Neural progenitor cell (in vitro differentiated cells): Measurements from ENCODE around the gene MICALL2.

Experiments used
- CTCF ChIP-seq: fragments of 200-600 bp; sonication (generic); IDR thresholded peaks from 2 replicates; pipeline ENCODE4 v1.5.1; 2017; ENCODE audit warnings: antibody characterized with exemption, mild to moderate bottlenecking
- EZH2 ChIP-seq: fragments of 200-600 bp; sonication (generic); IDR thresholded peaks from 2 replicates; pipeline ENCODE4 v1.6.1; 2017; ENCODE audit warnings: antibody characterized with exemption, mild to moderate bottlenecking, moderate library complexity
- EZH2phosphoT487 ChIP-seq: fragments of 200-600 bp; sonication (generic); IDR thresholded peaks from 2 replicates; pipeline ENCODE4 v1.6.1; 2017; ENCODE audit warnings: antibody characterized with exemption

GRCh38 chr7:1430056-1430845 is 29.0 kb downstream of the MICALL2 start:
- TF ChIP-seq CTCF, result no peak
- no peak for TF ChIP-seq EZH2phosphoT487
- no peak for TF ChIP-seq EZH2
